Effector CD8-positive, alpha-beta T cell (primary cell): ENCODE results near the gene DUOXA1.
A peak's percentile ranks its signal among the peaks of the same experiment; 100 is the strongest.

Source experiments
- DNase-seq: peaks from one replicate; lab custom pipeline; 2025; lab: John Stamatoyannopoulos, UW

The DUOXA1 gene

GRCh38 chr15:45131510-45131909 lies 1.8 kb upstream of the DUOXA1 start:
- DNase-seq, result no peak

GRCh38 chr15:45130291-45131000 lies 767 bp upstream of the DUOXA1 start:
- no peak for DNase-seq

- DNase-seq, result no peak
Observed at GRCh38 chr15:45128971-45129639, 574 bp downstream of the DUOXA1 start.

GRCh38 chr15:45126535-45127158 lies 3.0 kb downstream of the DUOXA1 start:
- no peak for DNase-seq

- no peak for DNase-seq
Observed at GRCh38 chr15:45123397-45123796, 6.3 kb downstream of the DUOXA1 start.

- DNase-seq, result no peak
Observed at GRCh38 chr15:45122719-45123118, 7.0 kb downstream of the DUOXA1 start.

GRCh38 chr15:45121706-45122417 lies 7.8 kb downstream of the DUOXA1 start:
- no peak for DNase-seq

GRCh38 chr15:45121020-45121419 lies 8.7 kb downstream of the DUOXA1 start:
- DNase-seq, result no peak

GRCh38 chr15:45120081-45120972 lies 9.4 kb downstream of the DUOXA1 start:
- DNase-seq, result no peak

- no peak for DNase-seq
Observed at GRCh38 chr15:45118996-45119395, 10.7 kb downstream of the DUOXA1 start.

GRCh38 chr15:45118131-45118588 lies 11.5 kb downstream of the DUOXA1 start:
- DNase-seq, result peak; percentile 70

- DNase-seq, result no peak
Observed at GRCh38 chr15:45117308-45118130, 12.2 kb downstream of the DUOXA1 start.

GRCh38 chr15:45116482-45117307 lies 13.0 kb downstream of the DUOXA1 start:
- DNase-seq, result no peak

GRCh38 chr15:45116006-45116481 lies 13.6 kb downstream of the DUOXA1 start:
- no peak for DNase-seq

GRCh38 chr15:45115312-45115820 lies 14.3 kb downstream of the DUOXA1 start:
- no peak for DNase-seq

- no peak for DNase-seq
Observed at GRCh38 chr15:45114751-45115085, 15.0 kb downstream of the DUOXA1 start.

- no peak for DNase-seq
Observed at GRCh38 chr15:45114076-45114750, 15.5 kb downstream of the DUOXA1 start, which contains the start of the genes DUOX2 and DUOXA2. Gene DUOX2 (minus strand): TSS chr15:45114172. CDS start chr15:45113411, 761 bp downstream. Gene DUOXA2 (plus strand): TSS chr15:45114326. CDS start chr15:45114606, 280 bp downstream.

- no peak for DNase-seq
Observed at GRCh38 chr15:45113380-45113990, 16.2 kb downstream of the DUOXA1 start.
